HG03064 (cell line): Measurements from ENCODE around the gene IL21R.

Experiments
- ATAC-seq: cut with Tn5 transposase; IDR thresholded peaks from one replicate; pipeline ENCODE4 v1.9.1; 2021; ENCODE audit warnings: low read depth; ENCODE audit not compliant: unreplicated experiment

The IL21R gene

DNA sequence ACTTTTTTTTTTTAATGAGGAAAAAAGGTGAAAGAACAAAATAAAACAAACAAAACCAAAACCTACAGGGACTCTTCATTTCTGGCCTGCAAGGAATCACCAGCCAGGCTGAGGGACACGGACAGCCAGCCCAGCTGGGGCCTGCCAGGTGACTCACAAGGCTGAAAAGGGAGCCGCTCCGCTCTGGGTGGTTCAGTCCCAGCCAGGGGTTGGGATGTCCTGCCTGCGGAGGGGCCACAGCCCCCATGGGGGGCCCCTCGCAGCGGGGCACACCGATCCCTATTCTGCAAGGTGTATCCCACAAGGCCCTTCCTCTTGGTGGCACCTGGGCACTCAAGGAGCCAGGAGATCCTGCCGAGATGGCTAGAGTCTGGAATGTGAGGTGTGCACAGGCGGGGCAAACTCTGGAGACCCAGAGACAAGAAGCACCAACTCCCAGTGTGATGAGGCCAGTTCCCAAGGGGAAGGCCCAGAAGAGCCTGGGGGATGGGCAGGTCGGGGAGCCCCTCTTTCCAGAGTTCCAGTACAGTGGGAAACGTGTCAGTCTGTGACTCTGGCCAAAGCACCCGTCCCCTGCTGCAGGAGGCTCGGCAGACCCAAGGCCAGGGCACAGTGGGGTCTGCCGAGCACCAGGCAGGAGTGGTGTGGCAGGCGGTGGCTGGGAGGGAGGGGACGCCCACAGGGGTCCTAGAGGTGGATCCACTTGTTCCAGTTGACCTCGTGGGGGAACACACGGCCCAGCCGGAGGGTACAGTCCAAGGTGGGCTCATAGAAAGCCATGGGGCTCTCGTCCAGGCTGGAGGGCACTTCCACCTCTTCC, 58.9 kb downstream of the IL21R start:
- ATAC-seq: no peak

DNA sequence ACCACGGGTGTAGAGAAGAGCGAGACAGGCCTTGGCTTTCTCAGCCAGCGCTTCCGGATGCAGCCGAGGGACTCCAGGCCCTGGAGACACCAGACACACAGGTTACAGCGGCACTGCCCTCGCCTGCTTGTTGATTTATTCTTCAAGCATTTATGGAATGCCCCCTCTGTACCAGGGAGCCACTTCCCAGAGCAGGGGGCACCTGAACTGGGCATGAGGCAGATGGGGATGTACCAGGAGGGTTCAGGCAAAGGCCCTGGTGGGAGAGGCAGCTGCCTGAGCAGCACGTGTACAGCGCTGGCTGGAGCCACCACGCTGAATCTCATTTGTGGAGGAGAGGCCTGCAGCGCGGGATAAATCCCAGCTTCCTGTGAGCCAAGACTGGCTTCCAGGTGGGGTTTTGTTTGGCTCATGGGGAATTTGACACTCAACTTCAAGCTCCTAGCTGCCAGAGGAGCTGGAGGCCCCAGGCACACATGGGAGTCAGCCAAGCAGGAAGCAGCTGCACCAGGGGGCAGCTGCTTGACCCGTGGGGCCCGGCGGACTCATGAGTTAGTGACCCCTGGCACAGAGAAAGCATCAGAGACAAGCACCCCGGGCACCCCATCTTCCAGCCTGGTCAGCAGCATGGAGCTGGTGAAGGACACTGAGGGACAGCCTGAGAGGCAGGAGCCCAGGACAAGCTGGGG, 59.7 kb downstream of the IL21R start:
- ATAC-seq: no peak

DNA sequence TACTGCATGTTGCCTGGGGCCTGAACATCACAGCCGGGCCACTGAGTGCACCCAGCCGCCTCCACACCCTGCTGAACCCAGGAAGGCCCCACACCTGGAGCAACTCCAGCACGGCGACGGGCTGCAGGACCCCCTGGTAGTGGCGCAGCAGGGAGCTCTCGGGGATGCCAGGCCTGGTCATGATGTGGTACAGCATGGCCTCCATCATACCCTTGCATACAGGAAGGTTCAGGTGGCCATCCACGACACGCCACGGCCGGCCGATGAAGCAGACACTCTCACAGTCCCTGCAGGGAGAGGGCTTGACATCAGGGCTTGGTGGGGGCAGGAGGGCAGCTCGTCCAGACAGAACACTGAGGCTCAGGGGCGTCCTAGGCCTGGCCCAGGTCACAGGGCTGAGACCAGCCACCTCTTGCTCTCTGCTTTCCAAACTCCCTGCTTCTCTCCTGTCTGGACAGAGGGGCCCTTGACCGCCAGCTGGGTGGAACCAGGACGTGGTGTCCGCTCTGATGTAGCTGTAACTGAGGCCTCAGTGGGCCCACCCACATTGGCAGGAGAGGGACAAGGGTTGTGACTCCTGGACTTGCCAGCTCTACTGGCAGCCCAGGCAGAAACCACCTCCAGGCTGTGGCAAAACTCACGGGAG, 60.3 kb downstream of the IL21R start:
- no peak for ATAC-seq

DNA sequence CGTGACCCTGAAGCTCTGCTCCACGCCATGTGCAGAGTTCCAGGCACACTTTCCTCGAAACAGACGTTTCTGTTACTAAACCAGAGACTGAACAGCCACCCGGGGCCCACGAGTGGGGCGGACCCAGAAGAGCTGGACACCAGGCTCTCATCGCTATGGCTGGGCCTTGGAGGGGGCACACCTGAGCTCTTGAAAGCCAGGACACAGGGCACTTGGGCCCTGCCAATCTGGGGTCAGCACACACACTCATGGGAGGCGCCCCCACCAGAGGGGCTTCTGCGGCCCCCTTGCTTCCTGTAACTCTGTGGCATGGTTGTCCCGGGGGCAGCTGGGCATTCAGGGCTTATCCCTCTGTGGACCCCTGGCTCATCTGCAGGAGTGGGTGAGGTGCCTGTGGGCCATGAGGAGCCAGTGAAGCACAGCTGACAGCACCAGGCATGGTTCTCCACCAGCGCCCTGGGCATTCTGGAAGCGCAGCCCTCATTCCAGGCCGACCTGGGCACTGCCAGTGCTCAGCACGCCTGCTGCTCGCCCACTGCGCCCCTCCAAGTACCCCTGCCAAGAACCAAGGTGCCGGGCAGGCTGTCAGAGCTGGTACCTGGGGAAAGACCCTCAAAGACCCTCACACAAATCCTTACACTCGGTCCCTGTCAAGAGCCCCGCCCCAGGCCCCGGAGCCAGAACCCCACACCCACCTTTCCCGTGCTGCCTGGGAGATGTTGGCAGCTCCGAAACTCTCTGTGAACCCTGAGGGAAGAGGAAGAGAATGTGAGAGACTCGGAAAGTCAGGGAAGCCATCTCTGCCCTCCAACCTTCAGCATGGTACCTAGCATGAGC, 61.1 kb downstream of the IL21R start:
- ATAC-seq: no peak

DNA sequence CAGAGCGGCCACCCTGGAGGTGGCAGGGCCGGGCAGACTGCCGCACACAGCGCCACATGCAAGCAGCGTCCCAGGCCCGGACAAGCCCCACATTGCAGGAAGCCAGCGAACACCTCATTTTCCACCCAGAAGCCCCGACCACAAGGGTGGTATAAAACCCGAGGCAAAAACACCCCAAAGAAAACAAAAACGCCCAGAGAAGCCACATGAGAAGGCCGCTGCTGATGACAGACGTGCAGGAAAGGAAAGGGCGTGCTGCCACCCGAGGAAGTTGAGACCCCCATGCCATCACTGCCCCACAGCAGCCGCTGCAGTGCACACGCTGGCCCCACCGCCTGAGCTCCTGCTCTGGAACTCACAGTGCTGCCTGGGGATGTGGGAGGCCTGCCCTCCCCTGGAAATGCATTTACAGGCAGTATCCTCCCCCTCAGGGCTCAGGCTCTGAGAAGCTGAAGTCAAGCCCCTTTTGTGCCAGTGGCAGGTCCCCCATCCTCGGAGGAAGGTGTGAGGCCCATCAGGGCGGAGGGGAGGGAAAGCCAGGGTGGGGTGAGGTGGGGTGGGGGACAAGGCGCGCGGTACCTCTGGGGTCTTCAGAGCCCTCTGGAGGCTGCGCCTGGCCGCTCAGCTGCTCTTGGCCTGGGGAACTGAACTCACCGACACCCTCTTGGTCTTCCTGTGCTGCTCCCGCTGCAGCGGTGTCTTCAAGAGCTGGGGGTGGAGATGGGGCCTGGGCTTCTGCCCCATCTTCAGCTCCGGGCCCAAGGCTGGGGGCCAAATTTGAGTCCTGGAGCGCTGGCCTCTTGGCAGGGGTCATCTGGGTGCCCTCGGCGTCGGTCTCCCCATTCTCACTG, 62.0 kb downstream of the IL21R start:
- ATAC-seq: no peak

DNA sequence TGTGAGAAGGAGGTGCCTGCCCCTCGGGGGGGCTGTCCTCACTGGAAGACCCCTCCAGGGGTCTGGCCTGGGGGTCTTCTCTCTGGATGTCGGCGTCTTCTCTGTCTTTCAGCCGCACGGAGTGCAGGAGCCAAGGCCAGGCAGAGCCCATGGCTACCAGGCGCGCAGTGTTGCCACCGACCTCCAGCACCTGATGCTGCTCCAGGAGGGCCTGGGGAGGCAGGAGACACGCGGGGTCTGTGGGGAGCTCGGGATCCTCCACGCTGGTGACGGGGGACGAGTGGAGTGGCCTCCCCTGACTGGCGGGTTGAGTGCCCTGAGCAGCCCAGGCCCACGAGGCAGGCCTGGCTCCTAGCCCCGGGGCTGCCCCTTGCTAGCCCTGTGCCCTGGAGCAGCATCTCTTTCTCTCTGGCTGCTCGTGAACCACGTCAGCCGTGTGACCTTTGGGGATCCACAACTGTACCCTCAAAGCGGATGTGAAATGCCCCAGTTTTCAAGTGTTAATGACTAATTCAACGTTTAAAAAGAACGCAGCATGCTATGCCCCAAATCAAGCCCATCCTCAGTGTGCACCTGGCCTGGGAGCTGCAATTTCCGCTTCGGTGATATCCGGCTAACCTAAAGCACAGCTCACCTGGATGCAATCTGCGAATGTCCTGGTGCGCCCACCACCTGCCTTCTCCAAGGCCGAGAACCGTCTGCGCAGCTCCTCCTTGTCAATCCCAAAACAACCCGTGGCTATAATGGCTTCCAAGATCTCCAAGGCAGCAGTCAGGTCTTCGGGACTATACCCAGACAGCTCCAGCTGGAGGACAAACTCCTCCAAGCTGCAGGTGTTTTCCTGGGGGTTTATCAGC, 62.9 kb downstream of the IL21R start:
- ATAC-seq: no peak

DNA sequence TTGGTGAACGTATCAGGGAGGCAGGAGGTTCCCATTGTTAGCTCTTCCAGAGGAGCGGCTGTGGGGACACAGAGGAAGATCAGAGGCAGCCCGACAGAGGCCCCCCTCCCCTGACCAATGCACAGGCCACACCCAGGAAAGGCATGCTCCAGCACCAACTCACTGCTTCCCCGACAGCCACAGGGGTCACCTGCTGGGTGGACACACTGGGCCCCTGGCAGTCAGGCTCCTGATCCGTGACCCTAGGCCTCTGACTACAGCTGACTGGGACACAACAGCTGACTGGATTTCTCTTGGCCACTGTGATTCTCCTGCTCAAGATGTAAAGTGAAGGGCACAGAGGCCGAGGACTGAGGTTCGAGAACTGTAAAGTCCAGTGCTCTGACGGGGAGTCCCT, 63.5 kb downstream of the IL21R start:
- ATAC-seq: no peak

DNA sequence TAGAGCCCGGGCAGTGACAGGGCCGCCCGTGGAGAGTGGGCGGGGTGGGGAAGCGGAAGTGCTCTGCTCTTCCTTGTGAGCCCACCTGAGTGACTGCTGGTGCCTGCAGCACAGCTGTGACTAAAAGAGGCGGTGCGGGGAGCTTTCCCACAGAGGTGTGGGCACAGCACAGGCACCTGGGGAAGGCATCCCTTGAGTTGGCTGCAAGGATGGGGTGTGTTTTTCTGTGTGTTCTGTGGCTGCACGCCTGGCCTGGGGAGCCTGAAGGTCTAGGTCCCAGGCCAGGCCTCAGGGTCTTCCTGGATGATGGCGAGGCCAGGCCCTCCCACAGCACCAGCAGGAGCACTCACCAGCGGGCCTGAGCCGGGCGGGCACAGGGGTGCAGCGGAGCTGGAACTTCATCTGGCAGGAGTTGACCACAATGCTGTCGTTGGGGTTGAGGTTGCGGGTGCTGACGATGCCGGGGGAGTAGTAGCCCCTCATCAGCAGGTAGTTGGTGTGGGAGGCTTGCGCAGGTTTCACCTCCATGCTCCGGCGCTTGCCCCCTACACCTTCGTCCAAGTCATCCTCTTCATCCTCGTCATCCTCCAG, 67.1 kb downstream of the IL21R start:
- ATAC-seq: no peak

DNA sequence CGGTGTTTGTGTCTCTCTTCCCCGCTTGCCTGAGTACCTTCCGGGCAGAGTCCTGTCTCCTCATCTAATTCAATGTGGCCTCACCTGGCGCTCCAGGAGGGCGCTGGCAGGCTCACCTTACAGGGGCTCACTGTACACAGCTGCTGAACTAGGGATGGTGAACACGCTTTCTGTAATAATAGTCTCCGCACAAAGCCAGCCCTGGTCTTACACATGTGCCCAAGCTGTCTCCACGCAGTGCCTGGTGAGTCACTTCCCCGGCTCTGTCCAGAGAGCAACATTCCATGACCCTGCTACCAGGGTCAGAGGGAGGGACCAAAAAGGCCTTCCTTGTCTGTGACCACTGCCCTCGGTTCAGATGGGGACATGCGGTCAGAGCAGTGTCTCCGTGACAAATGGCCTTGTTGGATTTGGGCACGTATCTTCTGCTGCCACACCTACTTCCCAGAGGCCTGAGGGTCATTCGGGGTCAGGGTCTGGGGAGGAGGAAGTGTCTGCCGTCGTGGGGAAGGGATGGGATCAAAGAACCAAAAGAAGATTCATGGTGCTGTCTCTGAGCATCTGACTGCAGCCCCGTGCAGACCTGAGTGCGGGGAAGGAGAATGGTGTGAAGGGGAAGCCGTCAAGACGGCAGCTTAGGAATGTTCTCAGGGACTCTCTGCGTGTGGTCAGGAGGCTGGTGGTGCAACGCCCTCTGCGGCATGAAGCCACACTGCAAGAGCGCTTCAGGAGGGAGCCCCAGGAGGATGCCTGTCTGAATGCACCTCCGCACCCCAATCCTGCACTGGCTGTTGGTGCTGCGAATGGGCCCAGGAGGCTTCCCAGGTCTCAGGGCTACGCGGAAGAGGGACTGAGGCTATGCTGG, 68.8 kb downstream of the IL21R start:
- ATAC-seq: no peak

DNA sequence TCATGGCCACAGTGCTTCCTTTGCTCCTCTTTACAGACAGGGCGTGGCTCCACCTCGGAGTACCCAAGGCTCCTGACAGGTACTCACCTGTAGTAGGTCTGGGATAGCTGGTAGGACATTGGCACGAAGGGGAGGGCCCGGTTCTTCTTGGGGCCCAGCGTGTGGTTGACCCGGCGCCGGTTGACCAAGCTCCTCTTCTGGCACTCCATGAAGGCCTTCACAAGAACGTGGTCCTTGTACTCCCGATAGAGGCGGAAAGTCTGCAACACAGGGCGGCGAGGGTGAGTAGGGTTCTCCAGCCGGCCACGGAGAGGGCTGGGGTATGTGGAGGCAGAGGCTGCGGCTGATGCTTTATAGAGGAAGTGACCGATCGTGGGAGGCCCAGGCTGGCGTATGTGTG, 69.7 kb downstream of the IL21R start:
- ATAC-seq: no peak

DNA sequence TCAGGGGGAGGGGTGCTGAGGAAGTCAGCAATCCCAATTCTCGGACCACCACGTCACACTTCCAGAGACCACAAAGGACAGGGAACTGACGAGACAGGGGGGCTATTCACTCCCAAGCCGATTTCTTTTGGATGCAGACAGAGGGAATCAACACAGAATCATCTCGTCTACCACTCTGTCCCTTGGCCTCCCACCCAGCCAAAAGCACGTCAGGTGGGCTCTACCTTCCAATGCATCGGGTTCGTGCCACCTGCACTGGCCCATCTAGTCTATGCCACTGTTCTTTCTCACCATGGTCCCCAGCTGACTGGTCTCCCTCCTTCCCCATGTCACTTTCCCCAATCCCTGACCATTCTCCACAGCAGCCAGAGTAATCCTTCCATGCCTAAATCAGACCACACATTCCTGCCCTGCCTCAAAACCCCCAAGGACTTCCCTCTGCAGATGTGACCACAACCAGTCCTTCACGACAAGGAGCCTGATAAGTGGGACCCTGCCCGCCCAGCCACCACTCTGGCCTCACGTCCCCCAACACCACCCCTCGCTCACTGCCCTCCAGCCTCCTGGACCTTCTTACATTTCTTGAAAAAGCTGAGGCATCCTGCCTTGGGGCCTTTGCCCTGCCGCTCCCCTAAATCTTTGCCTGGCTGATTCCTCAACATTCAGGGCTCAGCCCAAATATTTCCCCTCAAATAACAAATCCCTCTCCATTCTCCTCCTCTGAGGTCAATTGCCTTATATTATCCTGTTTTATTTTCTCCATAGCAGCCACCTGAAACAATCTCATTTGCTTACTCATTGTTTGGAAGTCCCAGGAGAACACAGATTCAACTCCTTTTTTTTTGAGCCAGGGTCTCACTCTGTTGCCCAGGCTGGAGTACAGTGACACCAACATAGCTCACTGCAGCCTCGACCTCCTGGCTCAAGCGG, 70.4 kb downstream of the IL21R start:
- ATAC-seq: no peak

DNA sequence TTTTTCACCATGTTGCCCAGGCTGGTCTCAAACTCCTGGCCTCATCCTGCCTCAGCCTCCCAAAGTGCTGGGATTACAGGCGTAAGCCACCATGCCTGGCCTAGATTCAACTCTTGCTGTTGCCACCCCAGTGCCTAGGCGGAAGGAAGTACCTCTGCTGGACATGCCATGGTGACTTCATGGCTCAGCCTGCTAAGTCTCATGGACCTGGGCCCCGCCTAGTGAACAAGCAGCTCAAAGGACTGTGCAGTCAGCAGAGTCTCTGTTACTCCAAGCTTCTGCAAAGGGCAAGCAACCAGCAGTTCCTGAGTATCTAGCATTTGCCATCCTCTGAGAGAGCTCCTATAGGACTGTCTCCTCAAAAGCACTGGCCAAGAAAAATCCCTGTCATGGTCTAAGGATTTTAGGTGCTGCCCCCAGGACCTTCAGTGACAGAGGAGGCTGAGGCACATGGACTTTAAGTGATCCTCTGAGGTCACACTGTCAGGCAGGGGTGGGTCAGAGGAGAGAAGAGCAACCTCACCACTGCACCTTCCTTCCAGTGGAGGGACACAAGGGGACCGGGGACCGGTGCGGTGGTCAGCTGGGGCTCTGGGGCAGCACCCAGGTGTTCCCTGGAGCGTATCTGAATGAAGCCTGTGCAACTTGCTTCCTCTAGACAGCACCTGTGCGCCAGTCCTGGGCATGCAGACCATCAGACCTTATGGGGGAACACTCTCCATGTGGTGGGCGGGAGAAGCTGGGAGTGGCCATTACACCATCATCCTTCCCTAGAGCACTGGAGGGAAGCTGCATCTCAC, 71.3 kb downstream of the IL21R start:
- ATAC-seq: no peak

DNA sequence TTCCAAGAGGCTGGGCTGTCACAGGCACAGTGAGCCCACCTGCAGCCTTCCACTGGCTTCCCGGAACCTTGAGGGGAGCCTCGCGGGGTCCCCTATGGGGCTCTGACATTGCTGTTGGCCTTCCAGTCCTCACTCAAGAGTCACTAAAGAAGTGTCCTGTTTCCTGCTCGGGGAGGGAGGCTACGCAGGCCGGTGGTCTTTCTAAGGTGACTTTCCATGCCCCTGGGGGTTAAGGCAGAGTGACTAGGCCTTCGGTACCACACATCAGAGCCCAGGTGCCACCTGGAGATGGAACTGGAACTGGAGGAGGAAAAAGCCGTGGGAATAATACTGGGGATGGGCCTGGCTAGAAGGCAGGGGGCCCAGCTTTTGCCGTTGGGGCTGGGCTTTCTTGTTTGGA, 72.1 kb downstream of the IL21R start:
- no peak for ATAC-seq

DNA sequence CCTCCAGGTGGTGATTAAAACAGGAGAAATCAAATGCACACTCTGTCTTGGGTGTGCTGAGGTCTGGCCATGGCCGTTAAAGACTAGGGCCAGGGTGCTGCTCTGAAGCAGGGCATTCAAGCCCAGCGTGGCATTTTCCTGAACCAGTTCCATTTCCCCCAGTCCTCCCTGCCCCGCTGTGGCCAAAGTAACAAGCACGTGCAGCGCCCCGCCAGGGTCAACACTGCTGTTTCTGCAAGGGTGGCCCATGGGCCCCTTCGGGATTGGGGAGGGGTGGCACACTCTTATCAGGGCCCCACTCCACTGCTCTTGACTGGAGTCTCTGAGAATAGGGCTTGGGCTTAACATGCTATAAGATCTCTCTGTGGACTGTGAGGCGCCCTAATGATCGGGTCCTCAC, 72.9 kb downstream of the IL21R start:
- no peak for ATAC-seq

DNA sequence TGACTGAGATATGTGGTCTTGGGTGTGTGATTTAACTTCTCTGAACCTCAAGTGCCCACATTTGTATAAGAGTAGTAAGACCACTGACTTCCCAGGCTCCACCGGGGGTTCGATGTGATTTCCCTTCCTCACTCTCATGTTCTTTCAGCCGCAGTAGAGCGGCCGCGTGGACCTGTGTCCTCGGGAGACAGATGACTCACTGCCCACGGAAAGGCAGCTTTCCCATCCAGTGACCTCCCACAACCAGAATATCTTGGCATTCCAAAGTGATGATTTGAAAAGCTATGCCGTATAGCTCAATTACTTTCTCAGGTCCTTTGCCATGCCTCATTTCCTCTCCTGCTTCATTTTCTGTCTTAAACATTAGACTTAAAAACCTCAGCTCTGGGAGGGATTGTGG, 73.6 kb downstream of the IL21R start:
- ATAC-seq: no peak

DNA sequence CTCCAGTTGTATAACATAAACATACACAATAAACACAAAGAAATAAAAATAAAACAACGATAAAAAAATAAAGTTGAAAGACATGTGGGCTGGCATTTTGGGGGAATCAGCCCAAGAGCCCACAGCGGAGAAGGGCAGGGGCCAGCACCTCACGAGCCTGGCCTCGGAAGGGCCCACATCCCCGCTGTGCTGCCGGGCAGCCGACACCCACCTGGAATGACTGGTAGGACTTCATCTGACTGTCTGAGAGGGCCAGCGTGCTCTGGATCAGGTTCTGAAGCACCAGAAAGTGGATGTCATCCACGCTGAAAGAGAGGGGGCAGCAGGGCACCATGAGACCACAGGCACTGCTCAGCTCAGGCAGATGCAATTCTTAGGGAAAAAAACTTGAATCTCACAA, 74.3 kb downstream of the IL21R start:
- ATAC-seq: no peak
